ENCODE results near the gene OSER1.

DNA sequence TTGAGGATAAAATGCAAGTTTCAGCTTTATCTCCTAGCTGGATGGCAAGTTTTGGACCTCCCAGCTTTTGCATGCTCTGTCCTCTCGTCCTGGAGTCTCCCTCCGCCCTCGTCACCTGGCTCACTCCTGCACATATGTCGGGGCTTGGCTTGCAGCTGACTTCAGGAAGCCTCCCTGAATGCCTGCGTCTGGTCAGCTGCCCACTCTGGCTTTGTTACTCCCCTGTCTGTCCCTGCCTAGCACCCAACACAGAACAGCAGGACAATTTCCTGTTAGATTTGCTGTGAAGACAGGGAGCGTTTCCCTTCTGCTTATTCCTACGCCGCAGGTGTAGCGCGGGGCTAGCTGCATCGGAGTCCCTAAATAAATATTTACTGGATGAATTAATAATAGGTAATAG is 29.0 kb downstream of the OSER1 start:
- TF ChIP-seq, protein P1, sequence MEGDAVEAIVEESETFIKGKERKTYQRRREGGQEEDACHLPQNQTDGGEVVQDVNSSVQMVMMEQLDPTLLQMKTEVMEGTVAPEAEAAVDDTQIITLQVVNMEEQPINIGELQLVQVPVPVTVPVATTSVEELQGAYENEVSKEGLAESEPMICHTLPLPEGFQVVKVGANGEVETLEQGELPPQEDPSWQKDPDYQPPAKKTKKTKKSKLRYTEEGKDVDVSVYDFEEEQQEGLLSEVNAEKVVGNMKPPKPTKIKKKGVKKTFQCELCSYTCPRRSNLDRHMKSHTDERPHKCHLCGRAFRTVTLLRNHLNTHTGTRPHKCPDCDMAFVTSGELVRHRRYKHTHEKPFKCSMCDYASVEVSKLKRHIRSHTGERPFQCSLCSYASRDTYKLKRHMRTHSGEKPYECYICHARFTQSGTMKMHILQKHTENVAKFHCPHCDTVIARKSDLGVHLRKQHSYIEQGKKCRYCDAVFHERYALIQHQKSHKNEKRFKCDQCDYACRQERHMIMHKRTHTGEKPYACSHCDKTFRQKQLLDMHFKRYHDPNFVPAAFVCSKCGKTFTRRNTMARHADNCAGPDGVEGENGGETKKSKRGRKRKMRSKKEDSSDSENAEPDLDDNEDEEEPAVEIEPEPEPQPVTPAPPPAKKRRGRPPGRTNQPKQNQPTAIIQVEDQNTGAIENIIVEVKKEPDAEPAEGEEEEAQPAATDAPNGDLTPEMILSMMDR (tag by site-specific recombination; IDR thresholded peaks at IDR 0.05): no peak
- TF ChIP-seq ZNF132 (tag by site-specific recombination; IDR thresholded peaks at IDR 0.05; ENCODE audit: borderline replicate concordance): no peak

Data from HEK293 (cell line).